GM12865 (cell line): ENCODE data around the gene TNS3.

ENCODE experiments used
- DNase-seq: peaks from one replicate; pipeline ENCODE4 v3.0.0; 2010; ENCODE audit warnings: low read depth
- H3K4me3 ChIP-seq: 2 replicates; pipeline ENCODE4 v1.5.1; 2011; ENCODE audit warnings: mild to moderate bottlenecking, low read depth, low read length, control low read depth
- CTCF ChIP-seq: IDR thresholded peaks from 2 replicates; pipeline ENCODE4 v1.5.1; 2011; ENCODE audit warnings: low read length, control low read depth, low read depth, inconsistent platforms; ENCODE audit not compliant: insufficient read depth; ENCODE audit errors: missing control alignments

The TNS3 gene

GRCh38 chr7:47416492-47417480 is 165.1 kb downstream of the TNS3 start:
- TF ChIP-seq CTCF = no peak
- H3K4me3 ChIP-seq = no peak overlapping the region
- DNase-seq = no peak

GRCh38 chr7:47415318-47416212 is 166.3 kb downstream of the TNS3 start:
- TF ChIP-seq CTCF = no peak
- no peak for DNase-seq
- no peak overlapping the region for H3K4me3 ChIP-seq

GRCh38 chr7:47414342-47415317 is 167.3 kb downstream of the TNS3 start:
- no peak for DNase-seq
- H3K4me3 ChIP-seq = no peak overlapping the region
- TF ChIP-seq CTCF = no peak

- no peak for DNase-seq
- TF ChIP-seq CTCF = no peak
- H3K4me3 ChIP-seq = no peak overlapping the region
Measured at GRCh38 chr7:47413526-47414341, 168.2 kb downstream of the TNS3 start.

GRCh38 chr7:47411901-47412300 is 170.0 kb downstream of the TNS3 start:
- no peak overlapping the region for H3K4me3 ChIP-seq
- no peak for DNase-seq
- TF ChIP-seq CTCF = no peak
